ENCODE measurements around the gene CGREF1.

DNA sequence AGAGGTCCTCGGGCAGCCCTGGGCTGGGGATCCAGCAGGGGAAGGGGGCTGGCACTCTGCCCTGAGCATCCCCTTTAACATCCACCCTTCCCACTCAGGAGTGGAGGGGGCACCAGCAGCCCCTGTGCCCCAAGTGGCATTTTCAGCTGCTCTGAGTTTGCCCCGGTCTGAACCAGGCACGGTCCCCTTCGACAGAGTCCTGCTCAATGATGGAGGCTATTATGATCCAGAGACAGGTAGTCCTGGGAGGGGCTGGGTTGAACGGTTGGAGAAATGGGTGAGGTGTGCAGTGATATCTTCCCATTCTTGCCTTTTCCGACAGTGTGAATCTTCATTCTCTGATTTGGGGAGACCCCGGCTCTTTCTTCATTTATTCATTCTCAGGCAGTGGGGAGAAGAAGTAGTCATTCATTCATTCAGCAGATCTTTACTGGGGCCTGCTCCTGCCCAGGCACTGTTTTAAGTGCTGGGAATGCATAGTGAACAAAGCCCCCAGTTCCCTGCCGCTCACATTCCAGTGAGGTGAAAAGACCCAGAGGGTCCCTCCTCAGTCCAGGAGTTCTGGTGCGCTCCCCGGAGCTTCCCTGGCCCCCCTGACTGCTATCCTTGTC lies 33.8 kb downstream of the CGREF1 start:
- TF ChIP-seq POLR2A (IDR thresholded peaks at IDR 0.05) = no peak
- TF ChIP-seq, protein P1, sequence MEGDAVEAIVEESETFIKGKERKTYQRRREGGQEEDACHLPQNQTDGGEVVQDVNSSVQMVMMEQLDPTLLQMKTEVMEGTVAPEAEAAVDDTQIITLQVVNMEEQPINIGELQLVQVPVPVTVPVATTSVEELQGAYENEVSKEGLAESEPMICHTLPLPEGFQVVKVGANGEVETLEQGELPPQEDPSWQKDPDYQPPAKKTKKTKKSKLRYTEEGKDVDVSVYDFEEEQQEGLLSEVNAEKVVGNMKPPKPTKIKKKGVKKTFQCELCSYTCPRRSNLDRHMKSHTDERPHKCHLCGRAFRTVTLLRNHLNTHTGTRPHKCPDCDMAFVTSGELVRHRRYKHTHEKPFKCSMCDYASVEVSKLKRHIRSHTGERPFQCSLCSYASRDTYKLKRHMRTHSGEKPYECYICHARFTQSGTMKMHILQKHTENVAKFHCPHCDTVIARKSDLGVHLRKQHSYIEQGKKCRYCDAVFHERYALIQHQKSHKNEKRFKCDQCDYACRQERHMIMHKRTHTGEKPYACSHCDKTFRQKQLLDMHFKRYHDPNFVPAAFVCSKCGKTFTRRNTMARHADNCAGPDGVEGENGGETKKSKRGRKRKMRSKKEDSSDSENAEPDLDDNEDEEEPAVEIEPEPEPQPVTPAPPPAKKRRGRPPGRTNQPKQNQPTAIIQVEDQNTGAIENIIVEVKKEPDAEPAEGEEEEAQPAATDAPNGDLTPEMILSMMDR (IDR thresholded peaks at IDR 0.05) = no peak
